Astrocyte (in vitro differentiated cells and primary cell): ENCODE measurements around the gene PIK3CB. TPM values are rescaled to one million over a fixed set of nuclear protein-coding genes. Genes with fewer than 3 reads are reported as not detected.

Source experiments
- DNase-seq: peaks from one replicate; pipeline ENCODE4 v3.0.0-alpha.2; 2010; ENCODE audit warnings: low read depth
- FAIRE-seq: peaks from 2 replicates; lab custom pipeline; 2011; peaks lifted over from hg19 to GRCh38; lab: Jason Lieb, UNC
- H2AFZ ChIP-seq: 2 replicates; pipeline ENCODE4 v1.6.0; 2012; ENCODE audit warnings: low read depth, low read length, inconsistent platforms
- H3K27ac ChIP-seq: 2 replicates; pipeline ENCODE4 v1.5.1; 2011; ENCODE audit warnings: low read depth, low read length, inconsistent platforms
- H3K27me3 ChIP-seq: 2 replicates; pipeline ENCODE4 v1.6.0; 2011; ENCODE audit warnings: low read length, inconsistent platforms; ENCODE audit not compliant: insufficient read depth
- H3K36me3 ChIP-seq: 2 replicates; pipeline ENCODE4 v1.5.1; 2011; ENCODE audit warnings: low read length, inconsistent platforms; ENCODE audit not compliant: insufficient read depth
- H3K4me1 ChIP-seq: 2 replicates; pipeline ENCODE4 v1.5.1; 2011; ENCODE audit warnings: low read length, inconsistent platforms; ENCODE audit not compliant: insufficient read depth
- H3K4me2 ChIP-seq: 2 replicates; pipeline ENCODE4 v1.6.0; 2012; ENCODE audit warnings: low read length, inconsistent platforms
- H3K4me3 ChIP-seq: 2 replicates; pipeline ENCODE4 v1.5.1; 2011; ENCODE audit warnings: low read depth, mild to moderate bottlenecking, low read length, inconsistent platforms; ENCODE audit not compliant: insufficient read depth
- H3K79me2 ChIP-seq: 2 replicates; pipeline ENCODE4 v1.6.0; 2012; ENCODE audit warnings: mild to moderate bottlenecking, low read length, inconsistent platforms; ENCODE audit not compliant: insufficient read depth
- H3K9ac ChIP-seq: 2 replicates; pipeline ENCODE4 v1.6.0; 2012; ENCODE audit warnings: mild to moderate bottlenecking, low read length, inconsistent platforms
- H3K9me3 ChIP-seq: 2 replicates; pipeline ENCODE4 v1.5.1; 2012; ENCODE audit warnings: low read depth, mild to moderate bottlenecking, low read length, inconsistent platforms; ENCODE audit not compliant: insufficient read depth
- H4K20me1 ChIP-seq: 2 replicates; pipeline ENCODE4 v1.6.0; 2012; ENCODE audit warnings: low read length, inconsistent platforms; ENCODE audit not compliant: insufficient read depth
- H3K27ac Mint-ChIP-seq: one replicate; pipeline ENCODE4 v1.8.0; 2021; ENCODE audit warnings: mild to moderate bottlenecking, mixed read lengths; ENCODE audit not compliant: unreplicated experiment
- H3K27me3 Mint-ChIP-seq: one replicate; pipeline ENCODE4 v1.8.0; 2021; ENCODE audit warnings: low read depth, mixed read lengths; ENCODE audit not compliant: unreplicated experiment
- H3K36me3 Mint-ChIP-seq: one replicate; pipeline ENCODE4 v1.8.0; 2021; ENCODE audit warnings: low read depth, mixed read lengths; ENCODE audit not compliant: unreplicated experiment
- H3K4me1 Mint-ChIP-seq: one replicate; pipeline ENCODE4 v1.8.0; 2021; ENCODE audit warnings: low read depth, mixed read lengths; ENCODE audit not compliant: unreplicated experiment
- H3K4me3 Mint-ChIP-seq: one replicate; pipeline ENCODE4 v1.8.0; 2021; ENCODE audit warnings: mild to moderate bottlenecking, moderate library complexity, mixed read lengths; ENCODE audit not compliant: unreplicated experiment
- H3K9me3 Mint-ChIP-seq: one replicate; pipeline ENCODE4 v1.8.0; 2021; ENCODE audit warnings: mild to moderate bottlenecking, mixed read lengths; ENCODE audit not compliant: unreplicated experiment
- CTCF ChIP-seq: IDR thresholded peaks from 2 replicates; pipeline ENCODE4 v1.5.1; 2011; ENCODE audit warnings: low read depth, mild to moderate bottlenecking, inconsistent platforms, low read length, moderate library complexity; ENCODE audit not compliant: insufficient read depth
- EZH2 ChIP-seq: IDR thresholded peaks from 2 replicates; pipeline ENCODE4 v1.6.1; 2012; ENCODE audit warnings: mild to moderate bottlenecking, low read length, inconsistent platforms; ENCODE audit not compliant: insufficient read depth
- total RNA-seq: library from RNA; stranded (reverse); gene quantifications from 2 replicates; pipeline ENCODE4 v1.2.1, GENCODE V29; 2021

PIK3CB gene
- total RNA-seq, 1 donor from 2014 or later: 24.8 TPM

- H3K4me3 ChIP-seq: no peak overlapping the region
- H3K79me2 ChIP-seq: no peaks in the 10 kb centered on the region
- H3K4me2 ChIP-seq: no peak overlapping the region
- Mint-ChIP-seq H3K4me1 (peaks cover 37% of the 10 kb centered on the region), H3K27ac (no peak overlapping the region), H3K36me3 (peaks cover 4% of the 10 kb centered on the region), H3K9me3 (peaks cover 4% of the 10 kb centered on the region), H3K27me3 (no peaks in the 10 kb centered on the region), H3K4me3 (no peak overlapping the region)
- no peak overlapping the region for H2AFZ ChIP-seq
- FAIRE-seq (no peak), DNase-seq (no peak)
- H3K9me3 ChIP-seq: peaks cover 14% of the 10 kb centered on the region
- H3K4me1 ChIP-seq: peaks cover 27% of the 10 kb centered on the region
- H3K27me3 ChIP-seq: no peaks in the 10 kb centered on the region
- no peak for TF ChIP-seq EZH2
- no peak for TF ChIP-seq CTCF
- no peak overlapping the region for H3K27ac ChIP-seq
- no peak overlapping the region for H3K9ac ChIP-seq
- no peaks in the 10 kb centered on the region for H3K36me3 ChIP-seq
- H4K20me1 ChIP-seq: peaks cover 5% of the 10 kb centered on the region
Measured at GRCh38 chr3:138771585-138771984, 63.1 kb downstream of the PIK3CB start.

GRCh38 chr3:138769616-138770015 is 65.1 kb downstream of the PIK3CB start:
- Mint-ChIP-seq H3K4me1 (peaks cover 21% of the 10 kb centered on the region), H3K4me3 (no peak overlapping the region), H3K36me3 (peaks cover 4% of the 10 kb centered on the region), H3K9me3 (peaks cover 4% of the 10 kb centered on the region), H3K27ac (peak overlapping the region; percentile 69), H3K27me3 (no peaks in the 10 kb centered on the region)
- Histone ChIP-seq H3K4me3 (no peak overlapping the region), H3K4me1 (peaks cover 15% of the 10 kb centered on the region), H3K27me3 (no peaks in the 10 kb centered on the region), H3K9ac (no peak overlapping the region), H3K36me3 (no peaks in the 10 kb centered on the region), H3K27ac (no peak overlapping the region), H4K20me1 (peaks cover 5% of the 10 kb centered on the region), H3K9me3 (peaks cover 14% of the 10 kb centered on the region), H3K4me2 (no peak overlapping the region), H3K79me2 (no peaks in the 10 kb centered on the region), H2AFZ (no peak overlapping the region)
- DNase-seq (no peak), FAIRE-seq (no peak)
- no peak for TF ChIP-seq EZH2
- no peak for TF ChIP-seq CTCF

- peak overlapping the region; percentile 84 for H3K27ac Mint-ChIP-seq
- peaks cover 4% of the 10 kb centered on the region for H3K9me3 Mint-ChIP-seq
- no peak for DNase-seq
- Histone ChIP-seq H3K4me1 (peaks cover 9% of the 10 kb centered on the region), H4K20me1 (peaks cover under 1% of the 10 kb centered on the region), H3K4me2 (no peak overlapping the region), H3K36me3 (no peaks in the 10 kb centered on the region), H3K79me2 (no peaks in the 10 kb centered on the region), H3K9me3 (peaks cover 14% of the 10 kb centered on the region), H3K27ac (no peak overlapping the region), H2AFZ (no peak overlapping the region), H3K4me3 (no peak overlapping the region), H3K27me3 (no peaks in the 10 kb centered on the region), H3K9ac (no peak overlapping the region)
- H3K4me1 Mint-ChIP-seq: peaks cover 17% of the 10 kb centered on the region
- H3K4me3 Mint-ChIP-seq: no peak overlapping the region
- TF ChIP-seq CTCF: no peak
- TF ChIP-seq EZH2: no peak
- peaks cover 4% of the 10 kb centered on the region for H3K36me3 Mint-ChIP-seq
- H3K27me3 Mint-ChIP-seq: no peaks in the 10 kb centered on the region
- no peak for FAIRE-seq
Measured at GRCh38 chr3:138768946-138769345, 65.8 kb downstream of the PIK3CB start.
